GM18505 (cell line): ENCODE measurements around the gene CADM2.
"Not testable (repeated sequence)": the region's sequence is repeated elsewhere in the genome, so short reads cannot be mapped to it uniquely, and the experiment has no call there.

Experiments used
- ATAC-seq: cut with Tn5 transposase; IDR thresholded peaks from one replicate; pipeline ENCODE4 v1.9.1; 2021; ENCODE audit not compliant: unreplicated experiment
- POLR2A ChIP-seq: IDR thresholded peaks from 4 replicates; pipeline ENCODE4 v1.6.1; 2011; ENCODE audit warnings: borderline replicate concordance; ENCODE audit not compliant: insufficient read depth, insufficient read length; ENCODE audit errors: extremely low read depth

Gene CADM2

DNA sequence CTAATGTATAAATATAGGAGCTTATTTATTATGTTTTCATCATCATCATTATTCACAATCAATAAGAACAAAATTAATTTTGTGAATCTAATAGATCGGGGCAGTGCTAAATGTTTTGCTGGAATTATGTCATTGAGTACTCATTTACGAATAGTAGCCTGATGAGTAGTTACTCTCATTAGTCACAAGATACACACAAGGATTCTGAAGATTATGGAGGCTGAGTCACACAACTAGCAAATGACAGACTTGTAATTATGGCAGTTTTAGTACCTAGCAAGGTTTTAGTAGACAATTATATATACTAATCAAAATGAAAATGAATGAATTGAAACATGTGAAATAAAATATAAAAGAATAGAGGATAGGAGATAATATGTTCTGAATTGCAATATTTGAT lies 954.2 kb downstream of the CADM2 start:
- no peak for ATAC-seq
- TF ChIP-seq POLR2A: no peak

DNA sequence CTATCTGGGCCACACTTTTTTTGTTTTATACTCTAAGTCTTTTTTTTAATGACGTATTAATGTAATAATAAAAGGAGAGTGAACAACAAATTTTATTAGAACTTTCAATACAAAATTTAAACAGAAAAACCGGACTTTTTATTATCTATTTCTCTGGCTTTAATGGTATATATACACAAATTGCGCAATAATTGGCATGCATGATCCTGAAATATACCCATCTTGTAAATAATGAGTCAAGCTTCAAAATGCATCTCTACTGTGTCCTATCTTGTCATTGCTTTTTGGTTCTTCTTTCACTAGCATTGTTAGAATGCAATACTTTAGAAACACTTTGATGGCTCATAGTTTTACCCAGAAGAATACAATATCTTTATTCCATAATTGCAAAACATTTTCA lies 963.6 kb downstream of the CADM2 start:
- no peak for TF ChIP-seq POLR2A
- ATAC-seq: no peak

DNA sequence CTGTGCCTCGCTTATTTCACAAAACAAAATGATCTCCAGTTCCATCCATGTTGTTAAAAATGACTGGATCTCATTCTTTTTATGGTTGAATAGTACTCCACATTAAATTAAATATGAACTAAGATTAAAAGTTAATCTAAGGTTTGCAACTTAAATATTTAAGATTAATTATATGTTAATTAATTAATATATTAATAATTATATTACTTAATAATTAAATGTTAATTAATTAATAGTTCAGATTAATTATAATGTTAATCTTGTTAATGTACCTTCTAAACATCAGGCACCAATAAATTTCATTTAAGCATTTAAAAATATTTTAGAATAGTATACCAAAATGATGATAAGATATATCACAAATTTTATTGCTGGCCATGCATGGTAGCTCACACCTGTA lies 971.9 kb downstream of the CADM2 start:
- ATAC-seq: no peak

DNA sequence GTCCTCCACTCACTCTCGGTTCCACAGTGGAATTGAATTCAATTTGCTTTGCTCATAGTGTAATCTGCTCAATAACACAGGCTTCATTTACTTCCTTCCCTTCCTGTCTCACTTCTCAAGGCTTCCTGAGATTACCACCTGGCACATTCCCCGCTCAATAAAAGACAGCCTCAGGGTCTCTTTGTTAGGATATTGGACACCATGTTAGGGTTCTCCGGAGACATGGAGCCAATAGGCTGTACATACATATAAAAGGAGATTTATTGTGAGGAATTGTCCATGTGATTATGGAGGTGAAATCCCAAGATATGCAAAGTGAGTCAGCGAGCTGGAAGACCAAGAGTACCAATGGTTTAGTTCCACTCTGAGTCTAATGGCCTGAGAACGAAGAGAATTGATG lies 974.5 kb downstream of the CADM2 start:
- no peak for TF ChIP-seq POLR2A
- no peak for ATAC-seq

More for the DNA sequence above, 971.9 kb downstream of the CADM2 start:
- no peak for TF ChIP-seq POLR2A

DNA sequence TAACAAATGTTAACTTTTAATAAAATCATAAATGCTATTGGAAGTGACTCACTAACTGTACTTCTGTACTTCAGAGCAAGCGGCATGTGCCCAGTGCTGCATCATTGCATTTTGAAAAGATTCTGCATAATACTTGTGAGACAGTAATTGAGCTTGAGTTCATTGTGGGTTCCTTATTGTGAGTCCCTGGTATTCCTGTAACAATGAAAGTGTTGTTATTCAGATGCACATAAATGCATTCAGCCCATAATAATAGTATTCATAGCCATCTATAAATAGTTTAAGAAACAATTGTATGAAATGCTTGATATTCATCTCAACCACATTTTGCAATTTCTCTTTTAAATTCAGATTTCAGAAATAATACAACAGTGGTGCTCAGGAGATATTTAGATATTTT lies 976.4 kb downstream of the CADM2 start:
- ATAC-seq: no peak

DNA sequence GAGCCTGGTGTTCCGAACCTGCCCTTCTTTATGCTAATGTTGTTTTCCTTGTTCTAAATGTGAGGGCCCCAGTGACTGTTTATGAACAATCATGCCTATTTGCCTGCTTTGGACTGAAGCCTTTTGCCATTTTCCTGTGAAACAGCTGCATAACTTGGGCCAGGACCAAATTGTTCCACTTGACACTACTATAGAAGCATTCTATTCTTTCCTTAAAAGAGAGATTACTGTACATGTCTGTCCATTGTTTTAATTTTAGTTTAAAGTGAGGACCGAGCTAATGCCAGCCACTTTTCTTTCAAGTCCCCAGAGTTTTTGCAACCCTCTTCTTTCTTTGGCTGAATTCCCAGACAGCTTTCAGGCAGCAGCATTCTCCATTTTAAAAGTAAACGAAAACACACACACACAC lies 980.3 kb downstream of the CADM2 start:
- no peak for ATAC-seq
- no peak for TF ChIP-seq POLR2A

More for the DNA sequence above, 976.4 kb downstream of the CADM2 start:
- no peak for TF ChIP-seq POLR2A

DNA sequence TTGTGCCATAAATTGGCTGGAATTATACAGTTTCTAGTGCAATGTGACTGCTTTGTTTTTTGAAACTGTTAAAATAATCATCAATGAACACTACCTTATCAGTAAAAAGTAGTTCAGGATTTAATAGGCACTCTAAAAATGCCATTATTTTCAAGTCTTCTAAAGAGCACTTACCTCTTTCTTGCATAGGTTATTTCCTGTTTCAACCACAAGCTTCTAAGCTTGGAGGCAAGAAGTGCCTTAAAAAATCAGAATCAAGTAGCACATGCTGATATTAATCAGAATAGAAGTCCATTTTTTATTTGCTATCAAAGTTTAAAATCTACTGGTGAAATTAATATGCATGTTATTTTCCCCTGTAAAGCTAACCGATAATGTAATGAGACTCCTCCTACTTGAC lies 991.6 kb downstream of the CADM2 start:
- ATAC-seq: no peak
- TF ChIP-seq POLR2A: no peak

DNA sequence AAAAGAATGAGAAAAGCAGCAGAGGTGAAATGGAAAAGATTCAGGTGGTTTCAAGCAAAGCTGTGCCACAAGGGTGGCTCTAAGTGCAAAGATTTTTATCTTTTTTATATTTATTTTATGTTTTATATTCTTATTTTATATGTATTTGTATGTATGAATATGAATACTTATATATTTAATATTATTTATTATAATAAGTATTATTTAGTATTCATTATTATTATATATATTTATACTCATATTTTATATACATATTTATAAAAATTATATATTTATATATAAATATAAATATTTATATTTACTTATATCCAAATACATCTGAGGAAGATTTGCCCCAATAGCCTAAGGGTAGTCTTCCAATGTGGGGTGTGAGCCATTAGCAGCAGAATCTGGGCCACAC lies 1002.0 kb downstream of the CADM2 start:
- no peak for TF ChIP-seq POLR2A
- ATAC-seq: no peak

DNA sequence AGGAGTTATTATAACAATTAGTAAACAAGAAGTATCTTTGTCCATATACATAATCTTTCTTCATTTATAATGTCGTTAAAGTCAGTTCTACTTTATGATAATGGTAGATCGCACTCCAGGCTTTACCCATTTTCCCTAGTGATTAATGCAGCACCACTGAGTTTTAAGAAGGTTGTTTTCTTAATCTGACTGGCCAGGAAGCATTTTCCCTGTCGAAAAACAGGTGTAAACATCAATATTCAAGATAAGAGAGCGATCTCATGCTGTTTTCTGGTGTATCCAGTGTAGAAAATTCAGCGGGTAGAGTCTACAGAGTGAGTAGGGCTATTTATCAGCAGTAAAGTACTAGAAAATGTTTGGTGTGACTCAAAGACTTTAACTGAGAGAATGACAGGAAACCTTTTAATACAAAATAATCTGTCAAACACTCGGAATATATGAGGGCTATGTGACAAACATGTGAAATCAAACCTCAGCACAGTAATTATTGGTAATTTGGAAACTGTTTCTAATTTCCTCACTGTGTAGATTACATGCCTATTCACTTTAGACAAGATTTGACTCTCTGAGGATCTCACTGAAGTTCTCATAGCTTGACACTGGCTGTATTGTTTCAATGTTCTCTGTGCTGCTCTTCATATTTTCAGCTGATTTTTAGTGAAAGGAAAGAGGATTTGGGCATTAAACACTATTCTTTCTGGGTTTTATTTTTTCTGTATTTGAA lies 1019.0 kb downstream of the CADM2 start:
- ATAC-seq: no peak
- no peak for TF ChIP-seq POLR2A

DNA sequence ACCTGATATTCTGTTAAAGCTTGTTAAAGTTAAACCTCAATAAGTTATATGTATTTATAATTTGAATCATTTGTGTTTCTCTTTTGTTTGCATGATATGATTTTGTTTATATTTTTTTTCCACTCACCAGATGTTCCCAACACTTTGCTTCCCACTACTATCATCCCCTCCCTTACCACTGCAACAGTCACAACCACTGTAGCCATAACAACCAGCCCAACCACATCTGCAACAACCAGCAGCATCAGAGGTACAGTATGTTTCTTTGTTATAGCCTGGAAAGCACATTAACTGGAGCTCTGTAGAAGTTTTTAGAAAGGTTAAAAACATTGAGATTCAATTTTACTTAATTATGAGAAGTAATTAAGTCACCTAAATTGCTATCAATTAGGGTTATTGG lies 1020.2 kb downstream of the CADM2 start:
- TF ChIP-seq POLR2A: no peak
- ATAC-seq: no peak

DNA sequence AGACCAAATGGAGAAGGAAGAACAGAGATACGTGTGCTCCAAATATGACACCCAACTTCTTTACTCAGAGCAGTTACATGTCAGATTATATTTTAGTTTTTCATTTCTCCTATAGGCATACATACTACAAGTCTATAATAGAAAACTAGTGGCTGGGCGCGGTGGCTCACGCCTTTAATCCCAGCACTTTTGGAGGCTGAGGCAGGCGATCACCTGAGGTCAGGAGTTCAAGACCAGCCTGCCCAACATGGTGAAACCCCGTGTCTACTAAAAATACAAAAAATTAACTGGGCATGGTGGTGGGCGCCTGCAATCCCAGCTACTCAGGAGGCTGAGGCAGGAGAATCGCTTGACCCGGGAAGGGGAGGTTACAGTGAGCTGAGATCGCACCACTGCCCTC lies 1030.8 kb downstream of the CADM2 start:
- ATAC-seq: not testable (repeated sequence)

DNA sequence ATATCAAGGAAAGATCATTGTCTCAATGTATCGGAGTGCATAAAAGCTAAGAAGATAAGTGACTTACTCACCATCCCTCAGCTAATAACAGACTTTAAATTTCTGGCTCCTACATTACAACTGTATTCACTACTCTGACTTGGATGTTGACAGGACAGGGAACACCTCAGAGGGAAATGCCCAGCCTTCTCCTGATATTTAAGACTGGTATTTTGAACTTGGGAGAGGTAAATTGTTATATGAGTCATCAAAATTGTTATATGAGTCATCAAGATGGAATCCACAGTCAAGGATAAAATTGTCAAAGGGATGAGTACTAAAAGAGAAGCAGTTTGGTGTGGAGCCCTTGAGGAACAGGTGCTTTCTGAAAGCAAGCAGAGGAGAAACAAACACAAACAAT lies 1070.8 kb downstream of the CADM2 start:
- no peak for ATAC-seq
- TF ChIP-seq POLR2A: no peak

DNA sequence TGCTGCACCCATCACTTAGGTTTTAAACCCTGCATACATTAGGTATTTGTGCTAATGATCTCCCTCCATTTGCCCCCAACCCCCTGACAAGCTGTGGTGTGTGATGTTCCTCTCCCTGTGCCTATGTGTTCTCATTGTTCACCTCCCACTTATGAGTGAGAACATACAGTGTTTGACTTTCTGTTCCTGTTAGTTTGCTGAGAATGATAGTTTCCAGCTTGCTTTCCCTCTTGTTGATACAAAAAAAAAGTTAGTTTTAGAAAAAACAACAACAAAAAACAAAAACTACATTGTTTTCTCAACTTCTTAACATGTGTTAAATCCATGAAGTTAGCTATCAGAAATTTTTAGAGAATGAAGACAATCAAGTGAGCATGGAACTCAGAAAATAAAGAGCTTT lies 1079.1 kb downstream of the CADM2 start:
- ATAC-seq: no peak
- no peak for TF ChIP-seq POLR2A

DNA sequence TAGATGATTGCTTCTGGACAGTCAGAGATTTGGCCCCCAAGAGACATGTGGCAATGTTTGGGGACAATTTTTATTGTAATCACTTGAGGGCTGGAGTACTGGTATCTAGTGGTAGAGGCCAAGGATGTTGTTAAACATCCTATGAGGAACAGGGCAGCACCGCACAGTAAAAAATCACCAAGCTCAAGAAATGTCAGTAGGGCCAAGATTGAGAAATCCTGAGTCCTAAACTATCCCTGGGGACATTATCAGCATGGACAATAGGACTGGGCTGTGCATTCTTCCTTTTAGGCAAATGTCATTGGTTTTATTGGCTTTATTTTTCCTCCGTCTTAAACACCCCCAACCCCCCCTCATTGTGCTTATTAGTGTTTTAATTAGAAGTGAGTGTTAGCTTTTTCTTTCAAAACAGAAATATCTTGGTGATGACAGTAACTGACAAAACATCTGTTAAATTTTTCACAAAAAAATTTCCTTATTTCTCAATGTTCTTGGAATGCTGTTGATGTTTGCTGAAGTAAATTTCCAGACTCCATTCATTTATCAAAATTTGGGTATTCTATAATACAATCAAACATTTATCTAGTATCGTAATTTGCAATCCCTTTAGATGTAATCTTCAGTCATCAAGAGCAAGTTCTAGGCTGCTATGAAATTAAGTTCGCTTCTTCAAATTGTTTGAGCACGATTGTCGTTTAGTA lies 1087.8 kb downstream of the CADM2 start:
- TF ChIP-seq POLR2A: no peak
- no peak for ATAC-seq
